Uterus (tissue), 4 donors: ENCODE measurements around the gene TGM2. TPM values are rescaled to one million over a fixed set of nuclear protein-coding genes. Genes with fewer than 3 reads are reported as not detected.

Experiments used
- DNase-seq, 2 donors: peaks; one replicate each; pipeline ENCODE4 v3.0.0-alpha.2; 2019 to 2020
- H3K27ac ChIP-seq, 2 donors: fragments of 200-600 bp; sonication (generic); 1 replicate in 1 of 2; 2 replicates in 1 of 2; pipeline ENCODE4 v1.5.1; 2016 to 2018
- H3K27me3 ChIP-seq, 2 donors: fragments of 200-600 bp; sonication (generic); one replicate each; pipeline ENCODE4 v1.5.1; 2018 to 2019; ENCODE audit warnings: control low read depth in 1 of 2
- H3K36me3 ChIP-seq, 2 donors: fragments of 200-600 bp; sonication (generic); one replicate each; pipeline ENCODE4 v1.5.1; 2019; ENCODE audit warnings: control low read depth in 1 of 2
- H3K4me1 ChIP-seq, 2 donors: fragments of 200-600 bp; sonication (generic); one replicate each; pipeline ENCODE4 v1.5.1; 2018 to 2019; ENCODE audit warnings: control low read depth in 1 of 2
- H3K4me3 ChIP-seq, 2 donors: fragments of 200-600 bp; sonication (generic); 1 replicate in 1 of 2; 2 replicates in 1 of 2; pipeline ENCODE4 v1.5.1; 2018 to 2019; ENCODE audit warnings: mild to moderate bottlenecking in 1 of 2
- H3K9me3 ChIP-seq, 2 donors: fragments of 200-600 bp; sonication (generic); one replicate each; pipeline ENCODE4 v1.5.1; 2019; ENCODE audit warnings: control low read depth in 1 of 2
- POLR2A ChIP-seq, 2 donors: fragments of 450-650 bp; IDR thresholded peaks; one replicate each; pipeline ENCODE4 v1.6.1; 2016; ENCODE audit warnings: antibody characterized with exemption in 2 of 2, mild to moderate bottlenecking in 1 of 2, moderate library complexity in 1 of 2
- intact Hi-C: fragments of 100-400 bp; cut with DNase I; formaldehyde crosslinking; loops from one replicate; pipeline ENCODE4 v1.15.1; 2023; ENCODE audit warnings: low total_unique reads
- total RNA-seq, 4 donors: library from RNA; depleted of rRNA in 3 of 4; stranded (reverse); fragments of >200 nt in 3 of 4; gene quantifications; one replicate each; pipeline versions ENCODE4 v1.1.0 to v1.2.4, GENCODE V29; 2014 to 2023
- TF ChIP-seq, protein P1 (sequence below), 4 experiments: fragments of 200-600 bp in 2 of 4; fragments of 450-650 bp in 2 of 4; sonication (generic) in 2 of 4; IDR thresholded peaks; one replicate each; pipeline ENCODE4 v1.5.1; 2016 to 2019; ENCODE audit warnings: antibody characterized with exemption in 4 of 4, mild to moderate bottlenecking in 2 of 4, moderate library complexity in 1 of 4
- donor health status: DM: yes; HTN: yes; CAD: no.

Gene TGM2
- total RNA-seq, 4 donors from 2014 or later: 136 to 639 (median 209) TPM

DNA sequence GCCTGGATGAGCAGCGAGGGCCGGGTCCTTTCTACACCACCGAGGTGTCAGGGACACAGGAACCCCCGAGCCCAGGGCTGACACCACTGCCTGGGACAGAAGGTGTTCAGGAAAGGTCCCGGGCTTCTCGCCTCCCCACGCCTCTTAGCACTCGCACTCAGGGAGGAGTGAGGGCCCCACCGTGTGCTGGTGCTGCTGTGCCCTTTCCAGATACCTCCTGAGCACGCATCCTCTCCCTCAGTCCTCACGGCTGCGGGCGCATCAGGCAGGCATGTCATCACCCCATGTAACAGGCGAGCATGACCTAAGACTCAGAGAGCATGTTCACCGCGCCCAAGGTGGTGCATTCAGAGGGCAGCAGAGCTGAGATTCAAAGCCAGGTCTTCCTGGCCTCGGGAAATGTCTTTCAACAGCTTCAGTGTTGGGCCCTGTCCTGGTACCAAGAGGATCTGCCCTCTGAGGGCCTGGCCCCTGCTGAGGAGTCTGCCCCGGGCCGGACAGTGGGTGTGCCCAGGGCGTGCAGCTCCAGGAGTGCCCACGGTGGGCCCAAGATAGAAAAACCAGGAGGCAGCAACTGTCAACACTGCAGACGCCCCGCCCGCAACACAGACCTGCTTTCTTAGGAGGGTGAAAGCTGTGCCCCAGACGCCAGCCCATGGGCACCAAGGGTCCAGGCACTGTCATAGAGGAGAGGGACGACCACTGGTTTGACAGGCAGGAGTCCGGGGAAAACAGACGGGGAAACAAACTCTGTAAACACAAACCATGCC, 29.2 kb downstream of the TGM2 start:
- H3K9me3 ChIP-seq: no peaks in the 10 kb centered on the region
- intact Hi-C loops: no loop called here
- H3K4me1 ChIP-seq: peaks cover 0 to 6% of the 10 kb centered on the region in 2 donors
- no peak for TF ChIP-seq POLR2A (IDR thresholded peaks at IDR 0.05)
- TF ChIP-seq, protein P1, sequence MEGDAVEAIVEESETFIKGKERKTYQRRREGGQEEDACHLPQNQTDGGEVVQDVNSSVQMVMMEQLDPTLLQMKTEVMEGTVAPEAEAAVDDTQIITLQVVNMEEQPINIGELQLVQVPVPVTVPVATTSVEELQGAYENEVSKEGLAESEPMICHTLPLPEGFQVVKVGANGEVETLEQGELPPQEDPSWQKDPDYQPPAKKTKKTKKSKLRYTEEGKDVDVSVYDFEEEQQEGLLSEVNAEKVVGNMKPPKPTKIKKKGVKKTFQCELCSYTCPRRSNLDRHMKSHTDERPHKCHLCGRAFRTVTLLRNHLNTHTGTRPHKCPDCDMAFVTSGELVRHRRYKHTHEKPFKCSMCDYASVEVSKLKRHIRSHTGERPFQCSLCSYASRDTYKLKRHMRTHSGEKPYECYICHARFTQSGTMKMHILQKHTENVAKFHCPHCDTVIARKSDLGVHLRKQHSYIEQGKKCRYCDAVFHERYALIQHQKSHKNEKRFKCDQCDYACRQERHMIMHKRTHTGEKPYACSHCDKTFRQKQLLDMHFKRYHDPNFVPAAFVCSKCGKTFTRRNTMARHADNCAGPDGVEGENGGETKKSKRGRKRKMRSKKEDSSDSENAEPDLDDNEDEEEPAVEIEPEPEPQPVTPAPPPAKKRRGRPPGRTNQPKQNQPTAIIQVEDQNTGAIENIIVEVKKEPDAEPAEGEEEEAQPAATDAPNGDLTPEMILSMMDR (IDR thresholded peaks at IDR 0.05): no peak
- no peaks in the 10 kb centered on the region for H3K36me3 ChIP-seq
- no peaks in the 10 kb centered on the region for H3K27me3 ChIP-seq
- no peak overlapping the region for H3K4me3 ChIP-seq
- DNase-seq: no peak
- H3K27ac ChIP-seq: peak overlapping the region in 1 of 2 donors; percentile 60

DNA sequence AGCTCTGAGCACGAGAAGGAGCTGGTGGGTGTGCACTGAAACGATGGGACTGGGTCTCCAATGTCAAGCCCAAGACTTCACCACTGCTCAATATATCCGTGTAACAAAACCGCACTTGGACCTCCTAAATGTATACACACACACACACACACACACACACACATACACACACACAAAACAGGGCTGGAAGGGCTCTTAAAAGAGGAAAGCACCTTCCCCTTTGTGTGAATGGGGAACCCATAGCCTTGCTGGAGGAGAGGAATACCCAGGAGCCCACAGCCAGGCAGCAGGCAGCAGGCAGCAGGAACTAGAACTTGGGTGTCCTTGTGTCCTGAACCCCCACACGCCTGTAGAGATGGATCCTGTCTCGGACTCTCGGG, 29.8 kb downstream of the TGM2 start:
- H3K4me3 ChIP-seq: no peak overlapping the region
- no peaks in the 10 kb centered on the region for H3K36me3 ChIP-seq
- H3K4me1 ChIP-seq: peaks cover 0 to 6% of the 10 kb centered on the region in 2 donors
- peak overlapping the region; percentile 57 to 60 for H3K27ac ChIP-seq
- H3K9me3 ChIP-seq: no peaks in the 10 kb centered on the region
- intact Hi-C loops: no loop called here
- TF ChIP-seq POLR2A (IDR thresholded peaks at IDR 0.05): no peak
- TF ChIP-seq, protein P1 (IDR thresholded peaks at IDR 0.05): no peak
- no peaks in the 10 kb centered on the region for H3K27me3 ChIP-seq
- no peak for DNase-seq

DNA sequence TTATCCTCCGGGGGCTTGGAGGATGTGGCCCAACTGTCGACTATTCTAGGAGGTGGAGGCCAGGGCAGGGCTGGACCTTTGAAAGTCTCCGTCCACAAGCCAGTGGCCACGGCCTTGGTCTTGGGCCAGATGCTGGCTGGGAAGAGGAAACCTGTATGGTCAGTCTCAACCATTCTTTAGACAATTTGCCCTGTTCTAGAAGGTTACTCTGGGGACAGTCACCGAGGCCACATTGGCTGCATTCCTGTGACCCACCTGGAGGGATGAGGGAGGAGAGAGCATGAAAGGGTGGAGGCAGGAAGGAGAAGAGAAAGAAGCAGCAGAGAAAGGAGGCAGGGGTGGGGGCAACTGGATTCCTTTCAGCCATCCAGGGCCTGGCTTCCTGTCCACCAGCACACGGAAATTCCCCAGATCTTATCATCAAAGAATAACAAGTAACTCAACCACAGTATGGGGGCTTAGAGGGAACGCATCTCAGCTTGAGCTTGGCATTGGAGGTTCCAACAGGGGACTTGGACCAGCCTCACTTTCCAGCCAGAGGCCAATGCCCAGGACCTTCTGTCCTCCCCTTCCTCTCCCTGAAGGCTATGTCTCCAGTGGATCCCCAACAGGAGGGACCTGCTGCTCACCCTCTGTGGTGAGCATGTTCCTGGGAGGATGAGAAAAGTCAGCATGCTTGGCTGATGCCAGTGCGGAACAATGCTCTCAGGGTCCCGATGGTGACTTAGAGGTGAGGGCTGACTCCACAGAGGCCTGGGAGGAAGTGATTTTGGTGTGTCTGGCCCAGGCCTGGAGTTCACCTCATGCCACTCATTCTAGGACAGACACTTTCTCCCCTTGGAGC, 30.4 kb downstream of the TGM2 start:
- Histone ChIP-seq H3K4me3 (no peak overlapping the region), H3K36me3 (no peaks in the 10 kb centered on the region), H3K27ac (peak overlapping the region; percentile 57 to 60), H3K9me3 (no peaks in the 10 kb centered on the region), H3K27me3 (no peaks in the 10 kb centered on the region), H3K4me1 (peaks cover 0 to 6% of the 10 kb centered on the region in 2 donors)
- no peak for DNase-seq
- intact Hi-C loops: no loop called here
- TF ChIP-seq, protein P1 (IDR thresholded peaks at IDR 0.05): no peak
- no peak for TF ChIP-seq POLR2A (IDR thresholded peaks at IDR 0.05)

DNA sequence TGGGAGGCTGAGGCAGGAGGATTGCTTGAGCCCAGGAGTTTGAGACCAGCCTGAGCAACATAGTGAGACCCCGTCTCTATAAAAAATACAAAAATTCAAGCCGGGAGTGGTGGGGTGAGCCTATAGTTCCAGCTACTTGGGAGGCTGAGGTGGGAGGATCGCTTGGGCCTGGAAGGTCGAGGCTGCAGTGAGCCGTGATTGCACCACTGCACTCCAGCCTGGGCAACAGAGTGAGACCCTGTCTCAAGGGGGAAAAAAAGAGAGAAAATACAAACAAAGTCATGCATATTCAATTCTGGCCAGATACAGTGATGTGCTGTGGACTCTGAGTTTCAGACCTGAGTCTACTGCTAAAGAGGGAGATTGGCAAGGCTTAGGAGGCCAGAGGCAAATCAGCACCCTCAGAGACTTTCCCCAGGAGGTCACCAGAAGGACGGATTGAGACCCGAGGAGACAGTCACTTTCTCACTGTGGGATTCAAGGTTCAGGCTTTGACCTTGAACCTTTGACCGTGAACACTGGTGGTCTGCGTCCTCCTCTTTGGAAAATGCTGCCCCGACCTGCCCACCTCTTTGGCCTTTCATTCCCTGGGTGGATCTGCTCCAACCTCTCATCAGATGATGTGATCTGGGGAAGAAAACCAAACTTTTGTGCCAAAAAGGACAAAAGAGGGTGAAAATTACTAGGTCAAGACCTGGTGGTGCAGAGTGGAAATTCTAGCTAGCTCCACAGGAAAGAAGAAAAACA, 31.2 kb downstream of the TGM2 start:
- H3K27ac ChIP-seq: peak overlapping the region; percentile 57 to 60
- intact Hi-C loops: no loop called here
- peaks cover 0 to 6% of the 10 kb centered on the region in 2 donors for H3K4me1 ChIP-seq
- H3K27me3 ChIP-seq: no peaks in the 10 kb centered on the region
- H3K4me3 ChIP-seq: no peak overlapping the region
- H3K9me3 ChIP-seq: no peaks in the 10 kb centered on the region
- TF ChIP-seq, protein P1 (IDR thresholded peaks at IDR 0.05): no peak
- no peak for TF ChIP-seq POLR2A (IDR thresholded peaks at IDR 0.05)
- no peaks in the 10 kb centered on the region for H3K36me3 ChIP-seq
- no peak for DNase-seq
